SKM-1 treated with dmso at 0.1 percent for 144 hours (cell line): ENCODE results near the gene NPBWR2.
A peak's percentile ranks its signal among the peaks of the same experiment; 100 is the strongest.
"Not testable (repeated sequence)": the region's sequence is repeated elsewhere in the genome, so short reads cannot be mapped to it uniquely, and the experiment has no call there.

Experiments used
- DNase-seq: peaks from one replicate; lab custom pipeline; 2025; ENCODE audit not compliant: unreplicated experiment; lab: John Stamatoyannopoulos, UW

Gene NPBWR2

DNA sequence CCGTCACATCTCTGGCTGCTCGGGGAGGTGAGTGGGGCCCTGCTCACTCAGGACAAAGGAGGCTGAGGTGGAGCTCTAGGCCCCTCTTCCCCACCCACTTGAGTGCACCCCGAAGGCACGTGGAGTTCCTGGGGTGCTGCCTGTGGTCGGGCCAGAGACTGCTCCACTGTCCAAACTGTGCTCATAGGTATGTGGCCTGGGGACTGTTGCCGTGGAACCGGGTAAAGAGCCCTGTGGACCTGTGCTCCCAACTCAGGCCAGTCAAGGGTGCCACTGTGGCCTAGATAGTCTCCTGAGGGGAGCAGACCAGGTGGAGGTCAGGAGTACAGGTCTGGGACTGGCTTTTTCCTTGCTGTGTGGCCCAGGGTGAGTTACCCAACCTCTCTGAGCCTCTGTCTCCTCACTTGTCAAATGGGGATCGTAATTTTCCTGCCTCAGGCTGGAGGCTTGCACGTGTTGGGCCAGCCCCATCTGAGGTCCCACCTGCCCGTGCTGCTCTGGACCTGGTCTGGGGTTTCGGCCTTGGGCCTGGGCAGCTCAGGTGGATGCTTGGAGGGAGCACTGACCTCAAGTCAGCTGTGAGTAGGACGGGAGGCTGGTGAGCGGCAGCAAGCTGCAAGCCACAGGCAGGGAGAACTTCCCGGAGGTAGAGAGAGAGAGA lies 12.4 kb upstream of the NPBWR2 start:
- peak; percentile 14 for DNase-seq

DNA sequence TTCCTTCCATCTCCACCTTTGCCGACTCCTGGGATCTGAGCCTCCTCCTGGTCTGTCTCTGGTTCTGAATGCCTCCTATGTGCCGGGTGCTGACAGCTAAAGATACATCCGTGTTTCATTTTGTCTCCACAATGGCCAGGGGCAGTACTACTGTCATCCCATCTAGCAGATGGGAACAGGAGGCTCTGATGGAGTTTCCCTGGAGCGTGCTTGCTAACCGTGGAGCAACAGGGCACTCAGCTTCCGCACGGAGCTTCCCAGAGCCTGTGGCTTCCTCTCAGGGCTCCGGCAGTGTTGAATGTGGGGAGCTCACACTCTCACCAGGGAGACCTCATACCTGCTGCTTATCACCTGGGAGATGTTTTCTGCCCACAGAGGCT lies 11.9 kb upstream of the NPBWR2 start:
- no peak for DNase-seq

DNA sequence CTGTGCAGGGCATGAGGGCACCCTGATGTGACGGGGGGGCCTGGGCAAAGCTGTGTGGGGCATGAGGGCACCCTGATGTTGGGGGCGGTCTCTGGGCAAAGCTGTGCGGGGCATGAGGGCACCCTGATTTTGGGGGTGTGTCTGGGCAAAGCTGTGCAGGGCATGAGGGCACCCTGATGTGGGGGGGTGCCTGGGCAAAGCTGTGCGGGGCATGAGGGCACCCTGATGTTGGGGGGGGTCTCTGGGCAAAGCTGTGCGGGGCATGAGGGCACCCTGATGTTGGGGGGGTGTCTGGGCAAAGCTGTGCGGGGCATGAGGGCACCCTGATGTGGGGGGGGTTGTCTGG lies 10.0 kb upstream of the NPBWR2 start:
- DNase-seq, result not testable (repeated sequence)

DNA sequence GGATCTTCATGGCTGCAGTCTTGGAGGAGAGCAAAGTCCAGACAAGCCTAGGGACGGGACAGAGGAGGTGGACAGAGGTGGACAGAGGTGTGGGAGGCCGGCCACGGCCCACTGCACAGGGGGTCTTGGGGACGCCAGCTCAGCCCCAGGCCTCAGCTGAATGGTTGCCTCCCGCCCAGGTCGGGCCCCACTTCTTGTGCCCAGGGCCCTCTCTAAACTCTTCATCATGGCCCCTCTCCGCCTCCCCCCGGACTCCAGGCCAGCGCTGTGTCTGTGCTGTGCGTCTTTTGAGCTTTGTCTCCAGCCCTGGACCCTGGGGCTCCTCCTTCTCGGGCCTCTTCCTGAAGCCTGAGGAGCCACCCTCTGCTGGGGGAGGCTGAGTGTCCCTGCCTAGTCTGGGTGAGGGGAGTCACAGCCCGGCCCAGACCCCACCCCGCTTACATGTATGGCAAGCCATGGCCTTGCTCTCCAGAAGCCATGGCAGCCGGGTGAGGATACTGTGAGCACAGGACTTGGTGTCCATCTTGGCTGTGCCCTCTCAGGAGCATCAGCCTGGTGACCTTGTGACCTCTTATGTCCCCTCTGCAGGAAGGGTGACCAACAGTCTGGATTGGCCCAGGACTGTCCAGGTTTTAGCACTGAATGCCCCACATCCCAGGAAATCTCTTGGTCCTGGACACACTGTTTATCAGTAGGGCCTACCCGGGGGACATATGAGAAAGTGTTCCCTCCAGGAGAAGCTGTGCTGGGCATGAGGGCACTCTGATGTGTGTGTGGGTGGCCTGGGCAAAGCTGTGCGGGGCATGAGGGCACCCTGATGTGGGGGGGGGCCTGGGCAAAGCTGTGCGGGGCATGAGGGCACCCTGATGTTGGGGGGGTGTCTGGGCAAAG lies 9.4 kb upstream of the NPBWR2 start:
- no peak for DNase-seq

DNA sequence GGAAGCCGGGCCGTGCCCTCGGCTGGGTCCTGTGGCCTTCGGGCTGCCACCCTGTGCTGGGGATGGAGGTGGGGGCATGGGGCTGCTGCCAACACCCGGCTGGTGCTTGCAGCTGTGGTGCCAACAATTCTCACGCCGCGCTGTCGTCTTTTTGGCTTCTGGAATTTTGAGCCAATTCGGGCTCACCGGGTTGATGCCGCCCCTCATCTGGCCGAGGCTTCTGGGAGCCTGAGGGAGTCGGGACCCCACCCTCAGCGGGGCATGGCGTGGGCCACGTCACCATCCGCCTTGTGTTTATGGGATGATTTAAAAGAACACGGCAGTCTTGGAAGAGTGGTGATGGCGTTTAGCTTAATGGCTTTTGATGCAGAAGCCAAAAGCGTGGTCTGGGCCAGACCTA lies 8.7 kb upstream of the NPBWR2 start:
- DNase-seq, result no peak

DNA sequence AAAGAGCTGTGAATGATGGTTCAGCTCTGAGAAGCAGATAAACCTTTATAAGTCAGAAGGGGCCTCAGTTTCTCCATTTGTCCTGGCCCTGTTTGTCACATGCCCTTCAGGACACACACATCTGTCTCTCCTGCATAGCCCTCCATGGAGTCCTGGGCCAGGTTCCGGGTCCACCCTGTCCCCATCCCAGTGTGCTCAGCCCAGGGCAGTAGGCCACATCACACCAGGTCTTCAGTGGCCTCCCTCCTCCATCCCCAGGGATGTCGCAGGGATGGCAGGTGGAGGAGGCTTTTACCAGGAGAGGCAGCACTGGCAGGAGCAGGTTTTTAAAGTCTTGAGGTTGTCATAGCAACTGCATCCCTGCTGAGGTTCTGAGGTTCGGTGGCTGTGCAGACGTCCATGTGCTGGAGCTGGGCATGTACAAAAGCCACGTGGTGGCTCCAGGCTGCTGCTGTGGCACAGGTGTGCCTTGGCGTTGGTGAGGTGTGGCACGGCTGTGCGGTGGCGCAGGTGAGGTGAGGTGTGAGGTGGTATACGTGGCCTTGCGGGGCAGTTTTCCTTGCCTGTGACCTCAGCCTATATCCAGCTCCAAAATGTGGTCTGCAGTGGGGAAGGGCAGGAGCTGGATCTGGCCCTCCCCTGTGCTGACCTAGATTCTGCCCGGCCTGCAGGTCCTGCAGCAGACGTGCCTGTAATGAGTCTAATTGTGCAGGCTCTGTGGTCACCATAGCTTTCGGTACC lies 8.0 kb upstream of the NPBWR2 start:
- DNase-seq, result no peak

DNA sequence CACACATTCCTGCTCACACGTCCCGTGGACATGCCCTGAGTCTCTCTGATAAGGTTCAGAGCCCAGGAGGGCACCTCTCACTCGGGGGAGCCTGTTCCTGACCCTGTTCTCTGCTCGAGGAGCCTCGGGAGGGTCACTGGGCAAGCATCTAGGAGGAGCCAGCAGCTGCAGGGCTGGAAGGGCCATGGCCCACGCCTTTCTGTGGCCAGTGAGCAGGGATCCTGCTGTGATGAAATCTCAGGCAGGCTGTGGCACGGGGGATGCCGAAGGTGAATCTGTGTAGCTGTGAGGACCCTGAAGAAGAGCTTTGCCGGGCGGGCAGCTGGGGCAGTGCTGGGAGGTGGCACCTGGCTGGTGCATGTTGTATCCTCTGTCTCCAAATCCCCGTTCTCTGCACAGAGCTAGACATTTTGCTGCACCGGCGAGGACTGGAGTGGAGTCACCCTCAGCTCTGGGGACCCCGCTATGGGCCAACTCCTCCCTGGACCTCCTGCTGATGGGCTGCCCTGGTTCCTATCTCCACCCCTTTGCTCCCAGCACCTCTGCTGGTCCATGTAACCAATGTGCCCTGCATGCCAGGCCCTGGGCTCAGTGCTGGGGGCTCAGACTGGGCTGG lies 7.1 kb upstream of the NPBWR2 start:
- DNase-seq, result no peak

DNA sequence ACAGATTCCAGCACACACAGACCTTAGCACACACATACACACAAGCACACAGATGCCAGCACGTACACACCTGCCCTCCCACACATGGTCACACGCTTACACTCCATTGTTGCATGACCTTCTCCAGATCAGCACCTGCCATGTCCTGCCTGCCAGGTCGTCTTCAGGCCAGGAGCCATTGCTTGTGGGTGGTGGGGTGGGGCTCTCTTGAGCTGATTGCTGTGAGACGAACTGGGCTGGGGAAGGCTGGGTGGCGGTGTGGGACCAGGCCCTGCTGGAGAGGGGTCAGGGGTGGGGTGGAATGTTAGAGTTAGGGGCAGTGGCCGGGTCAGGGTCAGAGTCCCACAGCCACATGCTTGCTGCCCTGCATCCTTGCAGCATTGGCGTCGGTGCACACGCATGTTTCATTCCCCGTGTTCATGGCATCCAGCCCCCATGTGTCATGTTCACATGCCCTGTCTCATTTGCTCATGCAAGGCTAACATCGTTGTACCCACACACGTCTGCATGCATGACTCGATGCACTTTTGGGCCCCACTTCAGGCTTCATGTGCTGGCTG lies 6.5 kb upstream of the NPBWR2 start:
- no peak for DNase-seq

DNA sequence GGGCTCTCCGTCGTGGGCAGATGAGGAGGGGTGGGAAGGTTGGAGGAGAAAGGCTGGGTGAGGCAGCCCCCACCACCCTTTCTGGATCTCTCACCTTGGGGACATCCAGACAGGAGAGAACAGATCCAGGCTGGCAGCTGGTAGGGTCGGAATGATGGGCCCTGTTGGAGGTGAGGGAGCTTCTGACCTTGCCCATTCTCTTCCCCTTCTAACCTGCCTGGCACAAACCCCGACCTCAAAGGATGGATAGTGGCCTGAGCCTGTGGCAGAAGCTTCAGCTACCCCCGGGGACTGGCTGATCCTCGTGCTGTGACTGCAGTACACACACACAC lies 6.0 kb upstream of the NPBWR2 start:
- DNase-seq, result no peak

DNA sequence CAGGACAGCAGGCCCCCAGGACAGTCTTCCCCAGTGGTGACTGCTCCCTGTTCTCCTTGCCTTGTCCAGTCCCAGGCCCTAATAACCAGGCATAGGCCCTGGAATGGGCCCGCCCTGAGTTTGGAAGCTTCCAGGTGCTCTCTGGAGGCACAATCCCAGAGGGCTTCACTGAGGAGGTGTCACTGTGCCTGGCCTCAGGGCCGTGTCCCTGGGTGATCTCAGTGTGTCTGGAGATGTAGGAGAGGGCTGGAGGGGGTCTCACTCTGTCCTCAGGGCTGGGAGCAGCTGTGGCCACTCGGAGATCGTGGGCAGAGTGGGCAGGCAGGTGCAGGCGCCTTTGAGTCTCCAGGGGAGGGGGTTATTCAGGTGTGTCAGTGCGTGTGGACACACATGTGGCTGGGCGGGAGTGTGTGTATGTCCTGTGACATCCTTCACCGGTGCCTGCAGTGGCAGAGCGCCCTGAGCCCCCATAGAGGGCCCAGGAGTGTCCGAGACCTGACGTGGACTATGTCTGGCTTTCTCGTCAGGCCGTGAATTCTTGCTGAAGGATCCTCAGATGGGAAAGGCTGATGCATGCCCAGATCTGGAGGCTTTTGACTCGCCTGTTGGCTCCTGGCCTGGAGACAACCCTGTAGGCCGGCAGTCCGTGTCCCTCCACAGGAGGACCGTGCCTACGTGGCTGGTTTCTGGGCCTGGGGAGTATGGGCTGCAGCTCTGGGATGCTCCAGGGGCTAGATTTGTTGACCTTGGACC lies 5.5 kb upstream of the NPBWR2 start:
- no peak for DNase-seq

DNA sequence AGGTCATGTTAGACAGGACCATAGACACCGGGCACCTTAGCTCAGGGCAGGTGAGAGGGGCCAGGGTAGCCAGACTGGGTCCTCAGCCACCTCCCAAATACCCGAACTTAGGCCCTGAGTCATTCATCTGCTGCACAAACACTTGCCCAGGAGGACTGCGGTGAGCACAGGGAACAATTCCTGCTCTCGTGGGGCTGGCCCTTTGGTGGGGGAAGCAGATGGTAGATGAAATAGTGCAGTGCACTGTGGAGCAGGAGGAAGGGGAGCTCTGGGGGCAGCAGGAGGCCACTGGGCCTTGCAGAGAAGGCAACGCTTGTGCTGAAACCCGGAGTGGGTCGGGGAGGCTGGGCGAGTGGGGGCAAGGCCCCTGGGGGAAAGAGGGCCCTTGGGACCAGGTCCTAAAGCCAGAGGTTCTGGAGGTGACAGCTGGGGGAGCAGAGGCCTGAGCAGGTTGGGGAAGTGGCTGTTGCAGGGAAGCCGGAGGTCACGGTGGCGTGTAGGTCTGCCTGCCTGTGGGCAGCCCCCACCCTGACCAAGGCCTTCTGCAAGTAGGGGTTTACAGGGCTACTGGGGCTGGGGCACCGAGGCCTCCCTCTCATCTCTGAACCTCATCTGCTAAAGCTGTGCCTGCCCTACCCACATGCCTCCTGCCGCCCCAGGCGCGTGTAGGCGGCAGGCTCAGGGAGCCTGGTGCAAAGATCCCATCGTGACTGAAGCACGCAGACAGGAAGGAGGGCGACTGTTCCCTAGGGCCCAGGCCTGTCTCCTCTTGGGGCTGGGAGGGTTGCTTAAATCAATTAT lies 4.7 kb upstream of the NPBWR2 start:
- DNase-seq, result peak; percentile 6

DNA sequence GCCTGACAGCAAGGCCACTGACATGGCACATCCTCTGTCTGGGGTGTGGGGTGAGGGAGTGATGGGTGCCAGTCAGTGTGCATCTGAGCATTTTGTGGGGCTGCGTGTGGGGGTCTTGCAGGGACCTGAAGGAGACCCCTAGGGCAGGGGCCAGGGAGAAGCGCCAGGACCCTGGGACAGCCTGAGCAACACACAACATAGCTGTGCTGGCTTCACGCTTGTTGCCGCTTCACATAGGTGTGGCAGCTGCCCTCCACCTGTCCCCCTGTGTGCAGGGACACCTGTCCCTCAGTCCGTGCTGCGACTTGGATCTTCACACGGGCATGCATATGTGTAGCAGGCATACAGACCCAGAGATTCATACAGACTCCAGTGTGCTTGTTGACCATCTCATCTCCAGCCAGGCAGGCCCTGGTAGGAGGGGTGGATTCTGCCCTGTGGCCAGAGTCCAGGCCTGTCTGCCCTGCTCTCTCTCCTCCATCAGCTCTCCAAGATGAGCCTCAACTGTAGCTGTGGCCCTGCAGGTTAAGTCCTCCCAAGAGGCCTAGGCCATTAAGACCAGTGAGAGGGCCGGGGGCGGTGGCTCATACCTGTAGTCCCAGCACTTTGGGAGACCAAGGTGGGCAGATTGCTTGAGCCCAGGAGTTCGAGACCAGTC lies 3.2 kb upstream of the NPBWR2 start:
- no peak for DNase-seq

DNA sequence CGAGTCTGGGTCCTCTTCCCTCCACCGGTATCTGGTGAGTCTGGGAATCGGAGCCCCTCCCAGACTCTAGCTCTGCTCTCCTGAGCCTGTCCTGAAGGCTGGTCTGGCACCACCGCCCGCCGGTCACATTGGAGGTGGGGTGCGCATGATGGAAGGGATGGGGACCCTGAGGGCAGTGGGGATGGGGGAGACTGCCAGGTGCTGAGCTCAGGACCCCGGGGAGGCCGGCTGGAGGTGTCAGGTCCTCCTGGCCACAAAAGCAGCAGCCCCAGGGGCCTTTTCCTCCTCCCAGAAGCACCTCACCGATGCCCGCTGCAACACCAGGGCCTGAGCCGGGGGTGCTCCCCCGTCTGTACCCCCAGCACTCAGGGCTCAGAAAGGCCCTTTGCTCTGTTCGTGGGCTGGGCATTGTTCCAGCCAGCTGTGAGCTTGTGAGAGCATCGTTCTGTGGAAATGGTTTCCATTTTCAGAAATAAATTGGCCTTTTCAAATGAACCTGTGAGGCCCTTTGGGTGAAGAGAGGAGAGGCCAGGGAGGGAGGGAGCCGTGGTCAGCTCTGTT lies 2.5 kb upstream of the NPBWR2 start:
- no peak for DNase-seq

DNA sequence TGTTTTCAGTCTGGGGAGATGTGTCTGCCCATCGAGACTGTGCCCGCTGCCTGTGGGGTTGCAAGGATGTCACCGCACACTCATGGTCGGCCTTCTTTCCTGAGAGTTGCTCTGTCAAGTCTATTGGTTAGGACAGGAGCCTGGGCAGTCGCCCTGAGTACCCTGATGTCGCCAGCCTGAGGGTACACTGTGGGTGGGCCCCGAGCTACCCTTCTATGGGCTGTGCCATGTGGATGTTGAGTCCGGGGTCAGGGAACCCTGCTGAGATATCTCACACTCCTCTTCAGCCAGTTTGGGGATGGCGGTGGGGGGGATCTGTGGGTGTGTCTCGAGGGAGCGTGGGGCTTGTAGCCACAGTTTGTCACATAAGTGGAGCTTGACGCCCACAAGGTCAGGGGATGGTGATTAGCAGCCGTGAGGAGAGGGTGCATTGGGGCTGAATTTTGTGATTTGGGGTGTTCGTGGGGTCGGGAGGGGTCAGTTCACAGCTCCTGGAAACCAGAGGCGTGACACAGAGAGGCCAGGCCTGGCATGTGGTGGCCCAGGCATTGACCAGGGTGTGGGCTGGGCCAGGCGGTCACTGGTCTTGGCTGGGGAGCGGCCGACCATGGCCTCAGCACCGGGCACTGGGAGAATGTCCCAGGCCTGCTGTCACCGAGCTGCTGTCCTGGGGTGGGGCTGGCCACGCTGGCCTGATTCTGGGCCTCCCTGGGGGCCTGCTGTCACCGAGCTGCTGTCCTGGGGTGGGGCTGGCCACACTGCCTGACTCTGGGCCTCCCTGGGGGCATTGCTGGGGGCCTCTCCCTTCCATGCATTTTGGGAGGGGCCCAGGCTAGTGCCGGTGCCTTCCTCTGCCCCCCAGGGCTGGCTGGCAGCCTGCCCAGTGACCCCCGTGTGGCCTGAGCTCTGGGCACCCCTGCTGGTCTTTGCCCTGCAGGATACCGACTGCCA lies 1.6 kb upstream of the NPBWR2 start:
- no peak for DNase-seq

DNA sequence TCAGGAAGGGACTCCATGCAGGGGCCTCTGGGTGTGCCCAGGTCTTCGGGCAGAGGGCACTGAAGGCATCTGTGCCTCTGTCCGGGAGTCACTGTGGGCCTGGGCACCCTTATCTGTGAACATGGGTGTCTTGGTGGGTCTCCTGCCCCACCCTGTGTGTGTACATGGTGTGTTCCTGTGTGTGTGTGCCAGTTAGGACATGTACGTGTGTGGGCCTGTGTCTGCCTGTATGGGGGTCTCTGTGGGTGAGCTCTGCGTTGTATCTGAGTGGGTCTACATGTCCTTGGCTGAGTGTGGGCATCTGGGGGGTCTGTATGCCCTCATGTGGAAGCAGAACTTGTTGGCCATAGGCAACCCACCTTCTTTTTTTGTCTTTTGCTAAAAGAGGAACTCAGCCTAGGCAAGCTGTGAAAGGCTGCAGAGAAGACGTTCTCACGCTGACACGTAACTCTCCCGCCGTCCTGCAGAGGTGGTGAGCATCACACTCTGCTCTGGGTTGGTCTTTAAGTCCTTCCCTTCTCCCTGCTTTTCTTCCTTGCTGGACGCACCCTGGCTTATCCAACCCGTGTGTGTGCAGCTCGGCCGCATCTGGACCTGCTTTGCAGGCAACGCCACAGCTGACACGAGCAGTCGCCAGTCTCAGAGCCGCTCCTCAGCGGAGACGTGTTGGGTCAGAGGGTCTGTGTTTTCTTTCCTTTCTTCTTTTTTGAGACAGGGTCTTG lies 532 bp upstream of the NPBWR2 start:
- peak; percentile 73 for DNase-seq

DNA sequence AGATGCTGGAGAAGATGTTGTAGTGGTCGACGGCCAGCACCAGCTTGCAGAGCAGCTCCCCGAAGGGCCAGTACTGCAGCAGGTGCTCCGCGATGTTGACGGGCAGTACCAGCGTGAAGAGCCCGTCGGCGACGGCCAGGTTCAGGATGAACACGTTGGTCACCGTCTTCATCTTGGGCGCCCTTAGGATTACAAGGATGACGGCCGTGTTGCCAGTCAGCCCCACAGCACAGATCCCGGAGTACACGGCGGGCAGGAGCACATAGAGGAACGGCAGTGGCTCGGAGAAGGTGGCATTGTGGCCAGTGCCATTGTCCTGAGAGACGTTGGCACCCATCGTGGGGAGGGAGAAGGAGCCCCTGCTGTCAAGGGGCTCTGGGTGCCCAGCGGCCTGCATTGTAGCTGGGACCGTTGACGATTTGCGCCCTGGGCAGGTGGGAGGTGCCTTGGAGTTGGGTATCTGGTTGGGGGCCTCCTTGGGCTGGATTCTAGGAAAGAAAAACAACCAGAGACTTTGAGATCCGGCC lies 867 bp downstream of the NPBWR2 start:
- no peak for DNase-seq

DNA sequence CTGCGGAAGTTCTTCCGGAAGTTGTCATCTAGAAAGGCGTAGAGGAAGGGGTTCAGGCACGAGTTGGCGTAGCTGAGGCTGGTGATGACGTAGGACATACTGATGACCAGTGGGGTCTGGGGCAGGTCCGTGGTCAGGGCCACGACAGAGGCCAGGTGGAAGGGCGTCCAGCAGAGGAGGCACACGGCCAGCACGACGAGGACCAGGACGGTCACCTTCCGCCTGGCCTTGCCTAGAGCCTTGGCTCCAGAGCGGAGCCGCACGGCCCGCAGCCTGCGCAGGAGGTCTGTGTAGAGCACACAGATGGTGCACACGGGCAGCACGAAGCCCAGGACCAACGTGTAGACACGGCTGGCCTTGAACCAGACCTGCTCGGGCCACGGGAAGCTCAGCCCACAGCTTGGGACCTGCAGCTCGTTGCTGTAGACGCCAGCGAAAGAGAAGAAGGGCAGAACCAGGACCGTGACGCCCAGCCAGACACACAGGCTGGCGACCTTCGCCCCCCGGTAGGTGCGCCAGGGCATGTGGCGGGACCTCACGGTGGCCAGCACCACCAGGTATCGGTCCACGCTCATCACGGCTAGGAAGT lies 1.4 kb downstream of the NPBWR2 start:
- DNase-seq, result no peak
